ENCODE data around the gene HSPA2. TPM values are rescaled to one million over a fixed set of nuclear protein-coding genes. Genes with fewer than 3 reads are reported as not detected.

HSPA2 gene
- 10.3 and 18.1 TPM in 2 replicates for total RNA-seq

DNA sequence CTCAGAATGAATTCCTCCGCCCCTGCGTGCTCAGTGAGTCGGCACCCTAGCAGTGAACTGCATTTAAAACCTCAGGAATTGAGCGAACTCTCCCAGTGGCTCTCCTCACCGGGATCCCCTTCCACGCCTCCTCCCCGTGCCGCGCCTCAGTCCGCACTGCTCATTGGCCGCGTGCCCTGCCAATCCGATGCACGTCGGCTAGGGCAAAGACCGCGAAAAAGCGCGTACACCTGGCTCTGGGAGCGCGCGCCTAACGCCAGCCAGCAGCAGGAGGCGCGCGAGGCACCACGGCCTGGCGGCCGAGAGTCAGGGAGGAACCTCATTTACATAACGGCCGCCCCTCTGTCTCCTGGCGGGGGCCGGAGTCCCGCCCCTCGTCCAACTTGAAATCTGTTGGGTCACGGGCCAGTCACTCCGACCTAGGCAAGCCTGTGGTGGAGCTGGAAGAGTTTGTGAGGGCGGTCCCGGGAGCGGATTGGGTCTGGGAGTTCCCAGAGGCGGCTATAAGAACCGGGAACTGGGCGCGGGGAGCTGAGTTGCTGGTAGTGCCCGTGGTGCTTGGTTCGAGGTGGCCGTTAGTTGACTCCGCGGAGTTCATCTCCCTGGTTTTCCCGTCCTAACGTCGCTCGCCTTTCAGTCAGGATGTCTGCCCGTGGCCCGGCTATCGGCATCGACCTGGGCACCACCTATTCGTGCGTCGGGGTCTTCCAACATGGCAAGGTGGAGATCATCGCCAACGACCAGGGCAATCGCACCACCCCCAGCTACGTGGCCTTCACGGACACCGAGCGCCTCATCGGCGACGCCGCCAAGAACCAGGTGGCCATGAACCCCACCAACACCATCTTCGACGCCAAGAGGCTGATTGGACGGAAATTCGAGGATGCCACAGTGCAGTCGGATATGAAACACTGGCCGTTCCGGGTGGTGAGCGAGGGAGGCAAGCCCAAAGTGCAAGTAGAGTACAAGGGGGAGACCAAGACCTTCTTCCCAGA is at the start of gene HSPA2:
TSS of gene HSPA2 (plus strand) at position 534 of the 995 bp plus-strand sequence. CDS start at position 643, 109 bp downstream.

DNA sequence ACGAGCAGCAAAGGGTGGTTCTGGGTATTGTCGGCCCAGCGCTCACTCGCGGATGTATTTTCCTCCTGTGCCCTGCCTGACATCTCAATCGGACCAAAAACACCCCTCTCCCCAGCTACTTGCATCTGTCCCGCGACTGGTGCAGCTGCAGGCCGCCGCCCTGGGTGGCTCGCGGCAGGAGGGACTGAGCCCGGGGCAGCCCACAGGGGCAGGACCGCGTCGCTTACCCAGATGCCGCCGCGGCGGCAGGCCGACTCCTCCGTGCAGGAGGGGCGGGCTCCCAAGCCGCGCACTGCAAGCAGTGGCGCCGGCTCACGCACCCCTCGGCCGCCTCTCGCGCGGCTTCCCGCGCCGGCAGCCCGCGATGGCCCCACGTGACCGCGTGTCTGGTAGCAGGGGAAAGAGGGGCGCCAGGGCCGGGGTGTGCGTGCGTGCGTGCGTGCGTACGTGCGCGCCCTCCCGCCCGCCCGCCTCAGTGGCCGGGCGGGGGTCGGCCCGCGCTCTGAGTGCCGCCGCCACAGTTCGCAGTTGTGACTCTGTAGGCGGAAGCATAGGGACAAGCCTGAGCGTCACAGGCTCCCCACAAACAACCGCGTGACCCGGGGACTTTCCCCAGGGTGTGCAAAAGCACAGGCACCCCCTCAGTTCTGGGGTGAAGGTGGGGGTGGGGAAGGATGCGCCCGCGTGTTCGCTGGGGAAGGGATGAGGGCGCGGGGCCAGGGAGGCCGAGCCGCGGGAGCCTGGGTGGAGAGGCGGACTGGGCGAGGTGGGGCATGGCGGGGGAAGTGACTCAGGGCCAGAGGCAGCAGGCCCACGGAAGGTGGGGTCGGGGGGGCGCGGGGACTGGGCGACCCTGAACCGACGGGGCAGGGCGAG is 36.9 kb upstream of the HSPA2 start, which contains the start of gene ZBTB25:
TSS of gene ZBTB25 (minus strand) at position 405 of the 876 bp plus-strand sequence. CDS start 13,305 bp downstream, outside the sequence.

DNA sequence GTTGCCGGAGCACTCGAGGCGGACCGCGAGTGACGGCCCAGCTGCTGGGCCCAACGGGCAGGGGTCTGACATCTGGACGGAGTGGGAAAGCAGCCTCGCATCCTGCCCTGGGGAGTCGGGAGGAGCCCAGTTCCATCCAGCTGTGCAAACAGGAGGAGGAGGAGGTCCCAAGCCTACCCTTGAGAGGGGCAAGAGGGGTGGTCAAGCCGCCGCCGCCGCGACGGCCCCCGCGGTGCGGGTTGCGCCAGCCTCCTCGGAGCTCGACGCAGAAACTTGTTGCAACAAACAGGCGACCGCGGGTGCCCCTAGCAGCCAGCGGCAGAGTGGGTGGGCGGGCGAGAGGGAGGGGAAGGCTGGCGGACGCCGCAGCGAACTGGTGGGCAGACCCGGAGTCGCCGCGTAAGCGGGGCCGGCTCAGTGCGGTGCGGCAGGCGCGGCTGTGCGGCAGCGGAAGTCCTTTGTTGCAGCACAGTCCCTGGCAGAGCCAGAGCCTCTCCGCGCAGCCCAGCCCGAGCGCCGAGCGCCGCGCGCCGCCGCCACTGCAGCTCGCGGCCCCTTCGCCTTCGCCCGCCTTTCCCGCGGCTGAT is 36.1 kb upstream of the HSPA2 start, which contains the start of gene ZBTB1:
TSS of gene ZBTB1 (plus strand) at position 461 of the 587 bp plus-strand sequence. CDS start 16,735 bp downstream, outside the sequence.

DNA sequence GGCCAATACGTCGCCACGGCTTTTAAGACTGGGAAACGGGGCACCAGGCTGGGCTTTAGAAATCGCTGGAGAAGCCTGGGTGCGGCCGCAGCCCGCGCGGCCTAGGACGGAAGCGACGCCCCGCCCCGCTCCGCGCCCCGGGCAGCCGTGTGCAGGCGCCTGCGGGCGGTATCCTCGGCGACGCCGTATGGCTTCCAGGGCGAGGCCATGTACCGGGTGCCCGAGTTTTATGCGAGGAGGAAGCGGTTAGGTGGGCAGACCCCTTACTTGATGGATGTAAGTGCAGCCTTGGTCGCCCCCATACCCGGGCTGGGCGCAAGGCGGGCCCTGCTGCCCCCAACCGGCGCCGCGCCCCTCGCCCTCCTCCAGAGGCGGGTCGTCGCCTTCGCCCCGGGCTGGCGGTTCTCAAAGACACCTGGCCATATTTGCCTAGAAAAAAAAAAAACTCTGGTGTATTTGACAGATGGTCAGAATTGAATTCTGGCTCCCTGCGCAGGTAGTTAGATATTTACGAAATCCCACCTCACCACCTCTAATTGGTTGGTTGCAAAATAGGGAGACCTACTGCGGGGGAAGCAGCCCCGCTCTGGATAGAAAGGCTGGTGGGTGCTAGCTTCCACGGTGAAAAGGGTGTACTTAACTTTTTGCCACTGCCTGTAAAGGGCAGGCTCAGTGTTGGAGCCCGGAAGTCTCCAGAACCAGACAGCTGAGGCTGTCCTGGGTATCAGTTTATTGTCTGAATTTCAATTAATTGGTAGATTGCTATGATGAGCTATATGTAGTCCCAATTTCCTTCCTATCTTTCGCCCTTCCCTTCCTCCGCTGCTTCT is 9.5 kb downstream of the HSPA2 start, which contains the start of gene PPP1R36:
TSS of gene PPP1R36 (plus strand) at position 171 of the 830 bp plus-strand sequence. CDS start at position 208, 37 bp downstream.

Other genes starting within 250 kb of the HSPA2 start
- gene ESR2, start 246.4 kb upstream of the HSPA2 start, total RNA-seq, result 0.16 and 0.23 TPM in 2 replicates
- gene MTHFD1, start 152.4 kb upstream of the HSPA2 start, total RNA-seq, result 56.5 and 93.3 TPM in 2 replicates
- gene AKAP5, start 75.2 kb upstream of the HSPA2 start, total RNA-seq, result under 0.01 TPM in 1 of 2 replicates, not detected in the other
- 3.4 and 3.8 TPM in 2 replicates for gene ZBTB25, start 36.9 kb upstream of the HSPA2 start, total RNA-seq
- 15.0 and 26.8 TPM in 2 replicates for gene ZBTB1, start 36.0 kb upstream of the HSPA2 start, total RNA-seq
- 1.8 and 2.6 TPM in 2 replicates for gene PPP1R36, start 9.2 kb downstream of the HSPA2 start, total RNA-seq
- 51.3 and 86.4 TPM in 2 replicates for gene PLEKHG3, start 163.7 kb downstream of the HSPA2 start, total RNA-seq

All from hair follicular keratinocyte (primary cell).